HCT116 (cell line): ENCODE results near the gene INKA1. TPM values are rescaled to one million over a fixed set of nuclear protein-coding genes. Genes with fewer than 3 reads are reported as not detected.
"Not testable (repeated sequence)": the region's sequence is repeated elsewhere in the genome, so short reads cannot be mapped to it uniquely, and the experiment has no call there.

Experiments used
- ATAC-seq: fragments of 200-7000 bp; cut with Tn5 transposase; 2 replicates; pipeline ENCODE4 v1.9.1; 2020; ENCODE audit warnings: mild to moderate bottlenecking, moderate library complexity
- BruUV-seq: library from RNA; stranded (reverse); fragments of 400-500 nt; replicated peaks from 2 replicates; lab custom pipeline; 2021; lab: Mats Ljungman, UMichigan
- CTCF ChIA-PET: fragments of 300-600 bp; sonication (Branson Sonifier 250); formaldehyde crosslinking; loops from one replicate; lab custom pipeline; 2021; ENCODE audit warnings: antibody characterized with exemption; lab: Charles Lee
- POLR2A ChIA-PET: fragments of 300-600, 350-600 bp; sonication (Branson Sonifier 250); formaldehyde crosslinking; loops from one replicate; lab custom pipeline; 2021; ENCODE audit warnings: antibody characterized with exemption; lab: Charles Lee
- RAD21 ChIA-PET, 2 experiments: fragments of 300-600 bp; sonication (Branson Sonifier 250); formaldehyde crosslinking; loops; one replicate each; lab custom pipeline; 2023; ENCODE audit warnings: low total read pairs in 2 of 2; ENCODE audit not compliant: uncharacterized antibody in 2 of 2, unreplicated experiment in 2 of 2, low non-redundant PET in 1 of 2; lab: Charles Lee
- DNase-seq: peaks from one replicate; pipeline ENCODE4 v3.0.0-alpha.2; 2010; ENCODE audit warnings: low read depth, low spot score
- H2AFZ ChIP-seq: fragments of 200-600 bp; shearing (Covaris generic), sonication (generic); 2 replicates; pipeline ENCODE4 v1.6.1; 2017; ENCODE audit warnings: low read depth, mixed run types, mixed read lengths, antibody characterized with exemption, low read length; ENCODE audit not compliant: poor library complexity, severe bottlenecking
- H3K27ac ChIP-seq: 2 replicates; pipeline ENCODE4 v1.5.1; 2012; ENCODE audit warnings: low read depth, low read length
- H3K27me3 ChIP-seq: fragments of 200-600 bp; sonication (generic); 2 replicates; pipeline ENCODE4 v1.6.1; 2016; ENCODE audit warnings: mixed run types, low read length, mixed read lengths; ENCODE audit not compliant: insufficient read depth
- H3K36me3 ChIP-seq, 2 experiments: fragments of 200-500 bp in 1 of 2; fragments of 200-600 bp in 1 of 2; sonication (Bioruptor generic) in 1 of 2; sonication (generic) in 1 of 2; 2 replicates each; pipeline versions ENCODE4 v1.5.1 to v1.6.1; 2014 to 2016; ENCODE audit warnings: low read length in 2 of 2, inconsistent platforms in 1 of 2, mixed read lengths in 1 of 2, mixed run types in 1 of 2; ENCODE audit not compliant: insufficient read depth in 2 of 2, control insufficient read depth in 1 of 2
- H3K4me1 ChIP-seq, 2 experiments: fragments of 200-600 bp in 1 of 2; sonication (generic) in 1 of 2; 2 replicates each; pipeline versions ENCODE4 v1.5.1 to v1.6.1; 2012 to 2017; ENCODE audit warnings: low read length in 2 of 2, inconsistent platforms in 1 of 2, mild to moderate bottlenecking in 1 of 2, mixed read lengths in 1 of 2, mixed run types in 1 of 2, moderate library complexity in 1 of 2; ENCODE audit not compliant: insufficient read depth in 2 of 2, control insufficient read depth in 1 of 2
- H3K4me2 ChIP-seq: fragments of 200-600 bp; sonication (generic); 2 replicates; pipeline ENCODE4 v1.6.1; 2017; ENCODE audit warnings: mixed run types, low read length, mixed read lengths
- H3K4me3 ChIP-seq, 2 experiments: fragments of 200-600 bp in 1 of 2; sonication (generic) in 1 of 2; replicated peaks in 1 of 2; 2 replicates each; pipeline ENCODE4 v1.5.1; 2011 to 2016; ENCODE audit warnings: low read length in 2 of 2, control low read depth in 1 of 2, low read depth in 1 of 2, mild to moderate bottlenecking in 1 of 2, mixed read lengths in 1 of 2, mixed run types in 1 of 2
- H3K79me2 ChIP-seq: fragments of 200-600 bp; sonication (generic); 2 replicates; pipeline ENCODE4 v1.6.1; 2017; ENCODE audit warnings: mild to moderate bottlenecking, mixed run types, low read length, moderate library complexity, mixed read lengths; ENCODE audit not compliant: insufficient read depth
- H3K9ac ChIP-seq: fragments of 200-600 bp; sonication (generic); 2 replicates; pipeline ENCODE4 v1.6.1; 2016; ENCODE audit warnings: low read length, mixed read lengths
- H3K9me2 ChIP-seq: fragments of 200-600 bp; sonication (generic), shearing (Covaris generic); 2 replicates; pipeline ENCODE4 v1.6.1; 2017; ENCODE audit warnings: mixed run types, mild to moderate bottlenecking, moderate library complexity; ENCODE audit not compliant: insufficient read depth
- H3K9me3 ChIP-seq, 2 experiments: fragments of 200-500 bp in 1 of 2; fragments of 200-600 bp in 1 of 2; sonication (Bioruptor generic) in 1 of 2; sonication (generic) in 1 of 2; 2 replicates each; pipeline ENCODE4 v1.6.1; 2014 to 2017; ENCODE audit warnings: low read length in 2 of 2, mixed read lengths in 2 of 2, inconsistent platforms in 1 of 2, low read depth in 1 of 2, mild to moderate bottlenecking in 1 of 2, mixed run types in 1 of 2, moderate library complexity in 1 of 2; ENCODE audit not compliant: control insufficient read depth in 1 of 2, insufficient read depth in 1 of 2
- H4K20me1 ChIP-seq: fragments of 200-600 bp; sonication (generic), shearing (Covaris generic); 2 replicates; pipeline ENCODE4 v1.6.1; 2017; ENCODE audit warnings: mixed run types, mild to moderate bottlenecking, moderate library complexity; ENCODE audit not compliant: insufficient read depth
- CBX3 ChIP-seq: IDR thresholded peaks from 2 replicates; pipeline ENCODE4 v1.6.1; 2012; ENCODE audit warnings: low read depth
- CEBPB ChIP-seq: IDR thresholded peaks from 2 replicates; pipeline ENCODE4 v1.6.1; 2012; ENCODE audit warnings: low read depth
- EGR1 ChIP-seq: IDR thresholded peaks from 2 replicates; pipeline ENCODE4 v1.6.1; 2012; ENCODE audit warnings: low read depth
- FOSL1 ChIP-seq: IDR thresholded peaks from 2 replicates; pipeline ENCODE4 v1.6.1; 2012; ENCODE audit warnings: low read depth
- JUND ChIP-seq: IDR thresholded peaks from 2 replicates; pipeline ENCODE4 v1.6.1; 2012
- RAD21 ChIP-seq: IDR thresholded peaks from 2 replicates; pipeline ENCODE4 v1.6.1; 2012; ENCODE audit warnings: low read depth, mild to moderate bottlenecking
- SIN3A ChIP-seq: IDR thresholded peaks from 2 replicates; pipeline ENCODE4 v1.6.1; 2012; ENCODE audit warnings: low read depth
- TCF7L2 ChIP-seq: IDR thresholded peaks from 2 replicates; pipeline ENCODE4 v1.7.0; 2011; ENCODE audit warnings: borderline replicate concordance, inconsistent platforms; ENCODE audit not compliant: insufficient read depth, insufficient read length; ENCODE audit errors: extremely low read depth
- YY1 ChIP-seq: IDR thresholded peaks from 2 replicates; pipeline ENCODE4 v1.6.1; 2011; ENCODE audit warnings: low read length, low read depth, moderate library complexity, mild to moderate bottlenecking; ENCODE audit not compliant: insufficient replicate concordance; ENCODE audit errors: extremely low read depth
- ZFX ChIP-seq: fragments of 450-650 bp; IDR thresholded peaks from 2 replicates; pipeline ENCODE4 v1.6.1; 2017
- ZNF274 ChIP-seq: fragments of 200-500 bp; sonication (Bioruptor generic); IDR thresholded peaks from 2 replicates; pipeline ENCODE4 v1.6.1; 2014; ENCODE audit warnings: mild to moderate bottlenecking, low read depth, low read length, inconsistent platforms
- intact Hi-C: fragments of 100-400 bp; cut with micrococcal nuclease; formaldehyde crosslinking; loops from 2 replicates; pipeline ENCODE4 v1.10.0; 2022
- total RNA-seq: library from RNA; stranded (reverse); gene quantifications from one replicate; pipeline ENCODE4 v1.2.1, GENCODE V29; 2021; ENCODE audit not compliant: unreplicated experiment
- TF ChIP-seq, protein P1 (sequence below): IDR thresholded peaks from 2 replicates; pipeline ENCODE4 v1.6.1; 2011; ENCODE audit warnings: mild to moderate bottlenecking, low read length, moderate library complexity; ENCODE audit not compliant: insufficient replicate concordance; ENCODE audit errors: extremely low read depth

Gene INKA1
- total RNA-seq, 1 experiment from 2014 or later = 1.6 TPM

DNA sequence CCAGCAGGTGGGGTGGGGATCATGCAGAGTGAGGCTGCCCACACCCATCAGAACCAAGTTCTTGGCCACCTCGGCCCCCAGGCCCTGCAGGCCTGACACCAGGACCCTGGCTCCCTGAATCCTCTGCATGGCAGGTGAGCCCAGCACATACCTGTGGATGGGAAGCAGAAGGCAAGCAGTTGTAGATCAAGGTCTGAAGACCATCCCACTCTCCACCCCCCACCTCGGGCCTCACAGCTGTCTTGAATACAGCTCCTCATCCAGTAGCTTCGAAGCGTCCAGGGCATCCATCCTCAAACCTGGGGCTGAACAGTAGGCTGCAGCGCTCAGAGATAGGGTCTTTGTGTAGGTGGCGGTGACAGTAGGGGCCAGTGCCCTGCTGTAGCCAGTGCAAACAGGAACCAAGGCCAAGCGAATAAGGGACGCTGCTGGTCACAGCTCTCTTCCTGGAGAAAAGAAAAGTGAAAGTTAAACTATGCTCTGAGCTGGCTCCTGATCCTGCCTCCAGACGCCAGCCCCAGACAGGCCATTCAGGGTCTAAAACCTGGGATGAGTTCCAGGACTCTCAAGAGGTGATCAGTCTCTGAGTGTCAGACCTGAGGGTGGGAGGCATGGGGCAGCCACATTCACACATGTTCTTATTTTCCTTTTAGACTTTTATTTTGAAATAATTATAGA is 10.6 kb downstream of the INKA1 start, which contains the start of gene UBA7:
Gene UBA7 (minus strand): TSS at position 457 of the 678 bp plus-strand sequence. CDS start 166 bp downstream, at position 291.
- Histone ChIP-seq H3K27ac (no peak within 1 kb of the TSS), H2AFZ (no peak within 1 kb of the TSS), H3K27me3 (no peaks in the 10 kb centered on the region), H3K4me3 (no peak within 1 kb of the TSS), H3K4me2 (no peak within 1 kb of the TSS), H3K9ac (no peak within 1 kb of the TSS), H3K4me1 (no peaks in the 10 kb centered on the region), H4K20me1 (no peaks in the 10 kb centered on the region), H3K9me2 (no peaks in the 10 kb centered on the region), H3K36me3 (no peaks in the 10 kb centered on the region), H3K79me2 (no peaks in the 10 kb centered on the region), H3K9me3 (no peaks in the 10 kb centered on the region)
- no TSS peak for BruUV-seq
- TF ChIP-seq, protein P1, sequence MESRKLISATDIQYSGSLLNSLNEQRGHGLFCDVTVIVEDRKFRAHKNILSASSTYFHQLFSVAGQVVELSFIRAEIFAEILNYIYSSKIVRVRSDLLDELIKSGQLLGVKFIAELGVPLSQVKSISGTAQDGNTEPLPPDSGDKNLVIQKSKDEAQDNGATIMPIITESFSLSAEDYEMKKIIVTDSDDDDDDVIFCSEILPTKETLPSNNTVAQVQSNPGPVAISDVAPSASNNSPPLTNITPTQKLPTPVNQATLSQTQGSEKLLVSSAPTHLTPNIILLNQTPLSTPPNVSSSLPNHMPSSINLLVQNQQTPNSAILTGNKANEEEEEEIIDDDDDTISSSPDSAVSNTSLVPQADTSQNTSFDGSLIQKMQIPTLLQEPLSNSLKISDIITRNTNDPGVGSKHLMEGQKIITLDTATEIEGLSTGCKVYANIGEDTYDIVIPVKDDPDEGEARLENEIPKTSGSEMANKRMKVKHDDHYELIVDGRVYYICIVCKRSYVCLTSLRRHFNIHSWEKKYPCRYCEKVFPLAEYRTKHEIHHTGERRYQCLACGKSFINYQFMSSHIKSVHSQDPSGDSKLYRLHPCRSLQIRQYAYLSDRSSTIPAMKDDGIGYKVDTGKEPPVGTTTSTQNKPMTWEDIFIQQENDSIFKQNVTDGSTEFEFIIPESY = no peak
- TF ChIP-seq YY1 (no peak), TCF7L2 (no peak), ZNF274 (no peak), FOSL1 (no peak), SIN3A (no peak), ZFX (no peak), EGR1 (no peak), RAD21 (no peak), CBX3 (no peak), JUND (no peak), CEBPB (no peak)
- CTCF ChIA-PET = interaction anchor here (1.2 kb wide), 1 partner anchor 110 kb away, joined by 3 read pairs; no protein-coding TSS in a partner anchor
- intact Hi-C loops = no loop called here
- RAD21 ChIA-PET = no interaction called here
- ATAC-seq (no peak), DNase-seq (no peak)
- POLR2A ChIA-PET = no interaction called here

DNA sequence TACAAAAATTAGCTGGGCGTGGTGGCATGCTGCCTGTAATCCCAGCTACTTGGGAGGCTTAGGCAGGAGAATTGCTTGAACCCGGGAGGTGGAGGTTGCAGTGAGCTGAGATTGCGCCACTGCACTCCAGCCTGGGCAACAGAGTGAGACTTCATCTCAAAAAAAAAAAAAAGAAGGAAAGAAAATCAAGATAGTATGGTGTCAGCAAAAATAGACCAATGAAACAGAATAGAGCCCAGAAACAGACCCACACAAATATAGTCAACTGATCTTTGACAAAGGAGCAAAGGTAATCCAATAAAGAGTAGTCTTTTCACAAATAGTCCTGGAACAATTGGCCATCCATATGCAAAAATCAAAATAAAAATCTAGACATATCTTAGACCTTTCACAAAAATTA is 20.1 kb downstream of the INKA1 start:
- H3K79me2 ChIP-seq, ATAC-seq, DNase-seq, H4K20me1 ChIP-seq, H3K27ac ChIP-seq, POLR2A ChIA-PET, RAD21 ChIA-PET, BruUV-seq, intact Hi-C loops, H3K27me3 ChIP-seq, H3K4me3 ChIP-seq, H3K36me3 ChIP-seq, H3K9ac ChIP-seq, H3K9me2 ChIP-seq, H3K4me1 ChIP-seq, H2AFZ ChIP-seq, H3K9me3 ChIP-seq, H3K4me2 ChIP-seq: not testable (repeated sequence)
- CTCF ChIA-PET = interaction anchor here (0.9 kb wide), 1 partner anchor 20 kb away, joined by 3 read pairs; no protein-coding TSS in a partner anchor
